Panc1 (cell line): ENCODE results near the gene DIAPH2. TPM values are rescaled to one million over a fixed set of nuclear protein-coding genes. Genes with fewer than 3 reads are reported as not detected.

Source experiments
- ATAC-seq: fragments of 200-7000 bp; cut with Tn5 transposase; 2 replicates; pipeline ENCODE4 v1.9.1; 2020; ENCODE audit warnings: mild to moderate bottlenecking, moderate library complexity
- BruUV-seq: library from RNA; stranded (reverse); fragments of 400-500 nt; replicated peaks from 2 replicates; lab custom pipeline; 2021; lab: Mats Ljungman, UMichigan
- CTCF ChIA-PET: fragments of 300-600 bp; sonication (Branson Sonifier 250); formaldehyde crosslinking; loops from one replicate; lab custom pipeline; 2022; ENCODE audit warnings: antibody characterized with exemption; lab: Charles Lee
- POLR2A ChIA-PET: fragments of 300-600 bp; sonication (Branson Sonifier 250); formaldehyde crosslinking; loops from one replicate; lab custom pipeline; 2022; ENCODE audit warnings: antibody characterized with exemption; lab: Charles Lee
- DNase-seq: peaks from one replicate; pipeline ENCODE4 v3.0.0-alpha.2; 2010; ENCODE audit warnings: low read depth, low spot score
- H3K27ac ChIP-seq: 2 replicates; pipeline ENCODE4 v1.5.1; 2011; ENCODE audit warnings: mild to moderate bottlenecking, low read length, inconsistent platforms
- H3K27me3 ChIP-seq: fragments of 200-500 bp; sonication (Bioruptor generic); 2 replicates; pipeline ENCODE4 v1.6.0; 2014; ENCODE audit warnings: low read length, inconsistent platforms; ENCODE audit not compliant: control insufficient read depth, insufficient read depth
- H3K36me3 ChIP-seq: fragments of 200-500 bp; sonication (Bioruptor generic); 2 replicates; pipeline ENCODE4 v1.5.1; 2014; ENCODE audit warnings: inconsistent platforms, mild to moderate bottlenecking, low read length, moderate library complexity; ENCODE audit not compliant: control insufficient read depth, insufficient read depth
- H3K4me1 ChIP-seq: 2 replicates; pipeline ENCODE4 v1.5.1; 2011; ENCODE audit warnings: inconsistent platforms, mild to moderate bottlenecking, low read length, moderate library complexity; ENCODE audit not compliant: control insufficient read depth, insufficient read depth
- H3K4me3 ChIP-seq, 2 experiments: 2 replicates each; pipeline ENCODE4 v1.5.1; 2011 to 2012; ENCODE audit warnings: low read depth in 2 of 2, low read length in 2 of 2, mild to moderate bottlenecking in 2 of 2, inconsistent platforms in 1 of 2, moderate library complexity in 1 of 2
- H3K9me3 ChIP-seq: fragments of 200-500 bp; sonication (Bioruptor generic); 2 replicates; pipeline ENCODE4 v1.5.1; 2014; ENCODE audit warnings: low read depth, mild to moderate bottlenecking, inconsistent platforms, low read length, moderate library complexity; ENCODE audit not compliant: control insufficient read depth, insufficient read depth
- CTCF ChIP-seq: fragments of 450-650 bp; IDR thresholded peaks from 2 replicates; pipeline ENCODE4 v1.5.1; 2017; ENCODE audit warnings: mild to moderate bottlenecking
- POLR2AphosphoS5 ChIP-seq: IDR thresholded peaks from 2 replicates; pipeline ENCODE4 v1.6.1; 2012; ENCODE audit warnings: mild to moderate bottlenecking, low read depth, low read length, moderate library complexity
- REST ChIP-seq, 2 experiments: IDR thresholded peaks; 2 replicates each; pipeline ENCODE4 v1.6.1; 2011 to 2012; ENCODE audit warnings: low read depth in 2 of 2, control low read depth in 1 of 2, low read length in 1 of 2, mild to moderate bottlenecking in 1 of 2, moderate library complexity in 1 of 2; ENCODE audit not compliant: insufficient read depth in 1 of 2
- SIN3A ChIP-seq: IDR thresholded peaks from 2 replicates; pipeline ENCODE4 v1.6.1; 2012; ENCODE audit warnings: low read depth, mild to moderate bottlenecking, low read length, moderate library complexity, borderline replicate concordance; ENCODE audit not compliant: insufficient read depth
- TCF7L2 ChIP-seq: IDR thresholded peaks from 2 replicates; pipeline ENCODE4 v1.6.1; 2011; ENCODE audit warnings: mild to moderate bottlenecking, low read depth, low read length, inconsistent platforms
- in situ Hi-C: cut with HindIII; loops from 2 replicates; pipeline ENCODE4 v1.10.0; 2016; ENCODE audit warnings: low sequenced_read_pairs, low pct_unique_long_range_greater_than_20kb
- intact Hi-C: fragments of 100-400 bp; cut with micrococcal nuclease; formaldehyde crosslinking; loops from one replicate; pipeline ENCODE4 v1.10.0; 2022; ENCODE audit not compliant: unreplicated experiment
- total RNA-seq: library from RNA; stranded (reverse); gene quantifications from one replicate; pipeline ENCODE4 v1.2.1, GENCODE V29; 2021; ENCODE audit not compliant: unreplicated experiment

DIAPH2 gene
- total RNA-seq, 1 experiment from 2014 or later: 17.0 TPM

- in situ Hi-C loops: no loop called here
- Histone ChIP-seq H3K27ac (no peak overlapping the region), H3K9me3 (no peaks in the 10 kb centered on the region), H3K4me1 (no peaks in the 10 kb centered on the region), H3K27me3 (no peaks in the 10 kb centered on the region), H3K36me3 (no peaks in the 10 kb centered on the region; the same call in 1 of the 2 replicates), H3K4me3 (no peak overlapping the region)
- intact Hi-C loops: no loop called here
- ChIA-PET POLR2A (no interaction called here), CTCF (no interaction called here)
- TF ChIP-seq CTCF (no peak), POLR2AphosphoS5 (no peak), REST (IDR thresholded peaks at IDR 0.05; ENCODE audit: insufficient read depth in 1 of 2, low read depth in 2 of 2, low read length in 1 of 2) (no peak), SIN3A (no peak), TCF7L2 (no peak)
- no peak for DNase-seq
- ATAC-seq: no peak
- BruUV-seq: no TSS peak
Observed at GRCh38 chrX:96743367-96744073, 58.9 kb downstream of the DIAPH2 start.

GRCh38 chrX:96752781-96753180 is 68.1 kb downstream of the DIAPH2 start:
- Histone ChIP-seq H3K4me1 (no peaks in the 10 kb centered on the region), H3K9me3 (no peaks in the 10 kb centered on the region), H3K27me3 (no peaks in the 10 kb centered on the region), H3K27ac (no peak overlapping the region), H3K4me3 (no peak overlapping the region), H3K36me3 (no peaks in the 10 kb centered on the region)
- no peak for DNase-seq
- ChIA-PET POLR2A (no interaction called here), CTCF (no interaction called here)
- BruUV-seq: no TSS peak
- intact Hi-C loops (loop anchor here (10.0 kb wide), 1 partner anchor 378 kb away; no protein-coding TSS in a partner anchor), in situ Hi-C loops (no loop called here)
- TF ChIP-seq TCF7L2 (no peak), SIN3A (no peak), REST (IDR thresholded peaks at IDR 0.05; ENCODE audit: insufficient read depth in 1 of 2, low read depth in 2 of 2, low read length in 1 of 2) (no peak), POLR2AphosphoS5 (no peak), CTCF (no peak)
- ATAC-seq: no peak
